ENCODE data around the gene SIVA1. TPM values are rescaled to one million over a fixed set of nuclear protein-coding genes. Genes with fewer than 3 reads are reported as not detected.

SIVA1 gene, protein sequence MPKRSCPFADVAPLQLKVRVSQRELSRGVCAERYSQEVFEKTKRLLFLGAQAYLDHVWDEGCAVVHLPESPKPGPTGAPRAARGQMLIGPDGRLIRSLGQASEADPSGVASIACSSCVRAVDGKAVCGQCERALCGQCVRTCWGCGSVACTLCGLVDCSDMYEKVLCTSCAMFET
- total RNA-seq, result 100 to 1,000 TPM; 228 to 357 (median 264) TPM

GRCh38 chr14:104752735-104753527, at the start of gene SIVA1:
Gene SIVA1 (plus strand): TSS chr14:104753147. CDS start chr14:104753202, 55 bp downstream.
- Histone ChIP-seq H3K9me3 (no peaks in the 10 kb centered on the region), H3K4me3 (peak within 1 kb of the TSS; percentile 84 to 98 (median 92)), H3K27ac (peak within 1 kb of the TSS; percentile 90 to 99 (median 94)), H3K4me1 (peaks cover 44 to 48% of the 10 kb centered on the region in 2 donors), H3K27me3 (no peaks in the 10 kb centered on the region), H3K36me3 (peaks cover 0 to 27% of the 10 kb centered on the region in 2 donors)
- TF ChIP-seq, protein P1, sequence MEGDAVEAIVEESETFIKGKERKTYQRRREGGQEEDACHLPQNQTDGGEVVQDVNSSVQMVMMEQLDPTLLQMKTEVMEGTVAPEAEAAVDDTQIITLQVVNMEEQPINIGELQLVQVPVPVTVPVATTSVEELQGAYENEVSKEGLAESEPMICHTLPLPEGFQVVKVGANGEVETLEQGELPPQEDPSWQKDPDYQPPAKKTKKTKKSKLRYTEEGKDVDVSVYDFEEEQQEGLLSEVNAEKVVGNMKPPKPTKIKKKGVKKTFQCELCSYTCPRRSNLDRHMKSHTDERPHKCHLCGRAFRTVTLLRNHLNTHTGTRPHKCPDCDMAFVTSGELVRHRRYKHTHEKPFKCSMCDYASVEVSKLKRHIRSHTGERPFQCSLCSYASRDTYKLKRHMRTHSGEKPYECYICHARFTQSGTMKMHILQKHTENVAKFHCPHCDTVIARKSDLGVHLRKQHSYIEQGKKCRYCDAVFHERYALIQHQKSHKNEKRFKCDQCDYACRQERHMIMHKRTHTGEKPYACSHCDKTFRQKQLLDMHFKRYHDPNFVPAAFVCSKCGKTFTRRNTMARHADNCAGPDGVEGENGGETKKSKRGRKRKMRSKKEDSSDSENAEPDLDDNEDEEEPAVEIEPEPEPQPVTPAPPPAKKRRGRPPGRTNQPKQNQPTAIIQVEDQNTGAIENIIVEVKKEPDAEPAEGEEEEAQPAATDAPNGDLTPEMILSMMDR (IDR thresholded peaks at IDR 0.05 in 4 of 5, conservative IDR thresholded peaks at IDR 0.05 in 1 of 5), result peak in 1 of 5 experiments; percentile 33
- TF ChIP-seq POLR2A (IDR thresholded peaks at IDR 0.05), result peak; percentile 91 to 95
- intact Hi-C loops (cut with DNase I; ENCODE audit: low total_unique reads) (loop anchor here (1.0 kb wide), 1 partner anchor 29 kb away; the partner anchor contains the start of gene ADSS1), in situ Hi-C loops (cut with MboI; ENCODE audit: low sequenced_read_pairs in 4 of 4) (no loop called here)
- peak; percentile 79 to 84 for ATAC-seq
- peak; percentile 99 for DNase-seq

DNA sequence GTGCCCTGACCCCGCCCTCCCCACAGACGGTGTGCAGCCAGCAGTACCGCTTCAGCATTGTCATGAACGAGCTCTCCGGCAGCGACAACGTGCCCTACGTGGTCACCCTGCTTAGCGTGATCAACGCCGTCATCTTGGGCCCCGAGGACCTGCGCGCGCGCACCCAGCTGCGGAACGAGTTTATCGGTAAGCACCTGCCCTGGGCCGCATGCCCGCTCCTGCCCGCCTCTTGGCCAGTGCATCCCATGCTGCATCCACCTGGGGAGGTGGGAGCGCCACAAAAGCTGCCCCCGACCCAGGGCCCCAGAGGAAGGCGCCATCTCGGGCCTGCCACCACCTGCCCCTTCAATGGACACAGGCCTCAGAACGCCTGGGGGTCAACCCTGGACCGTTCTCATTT, 49.7 kb upstream of the SIVA1 start:
- H3K4me3 ChIP-seq, result no peak overlapping the region
- no peaks in the 10 kb centered on the region for H3K27me3 ChIP-seq
- TF ChIP-seq, protein P1 (IDR thresholded peaks at IDR 0.05 in 4 of 5, conservative IDR thresholded peaks at IDR 0.05 in 1 of 5), result no peak
- no peak for TF ChIP-seq POLR2A (IDR thresholded peaks at IDR 0.05)
- H3K4me1 ChIP-seq, result peaks cover 8 to 10% of the 10 kb centered on the region in 2 donors
- peaks cover 0 to 10% of the 10 kb centered on the region in 2 donors for H3K36me3 ChIP-seq
- intact Hi-C loops (cut with DNase I; ENCODE audit: low total_unique reads), result no loop called here
- no peak for ATAC-seq
- no peak overlapping the region for H3K27ac ChIP-seq
- in situ Hi-C loops (cut with MboI; ENCODE audit: low sequenced_read_pairs in 4 of 4), result no loop called here
- DNase-seq, result no peak
- H3K9me3 ChIP-seq, result no peaks in the 10 kb centered on the region

GRCh38 chr14:104704252-104704651, 48.7 kb upstream of the SIVA1 start:
- peaks cover under 1 to 10% of the 10 kb centered on the region in 2 donors for H3K4me1 ChIP-seq

DNA sequence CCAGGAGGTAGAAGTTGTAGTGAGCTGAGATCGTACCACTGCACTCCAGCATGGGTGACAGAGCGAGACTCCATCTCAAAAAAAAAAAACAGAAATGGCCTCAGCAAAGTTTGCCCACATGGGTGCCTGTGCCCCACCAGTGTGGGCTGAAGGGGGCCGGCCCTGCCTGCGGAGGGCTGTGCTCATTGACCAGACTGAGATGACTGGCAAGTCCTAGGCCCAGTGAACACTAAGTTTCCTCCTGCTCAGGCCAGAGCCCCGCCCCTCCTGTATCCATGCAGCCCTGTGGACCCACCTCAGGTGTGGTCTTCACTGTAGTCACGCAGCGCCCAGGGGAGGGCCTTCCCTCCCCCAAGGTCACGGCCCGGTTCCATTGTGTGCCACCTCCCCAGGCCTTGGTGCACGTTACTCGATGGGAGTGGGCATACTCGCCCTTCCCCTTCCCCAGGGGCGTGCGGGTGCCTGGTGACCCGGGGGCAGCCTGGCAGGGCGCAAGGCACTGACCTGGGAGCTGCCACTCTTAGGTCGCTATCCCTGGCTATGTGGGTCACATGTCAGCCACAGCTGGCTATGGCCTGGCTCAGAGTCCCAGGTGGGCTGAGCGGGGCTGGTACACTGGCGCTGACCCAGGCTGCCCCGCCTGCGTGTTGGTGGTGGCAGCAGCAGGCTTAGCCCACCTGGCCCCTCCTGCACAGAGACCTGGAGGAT, 47.5 kb upstream of the SIVA1 start:
- intact Hi-C loops (cut with DNase I; ENCODE audit: low total_unique reads), result no loop called here
- in situ Hi-C loops (cut with MboI; ENCODE audit: low sequenced_read_pairs in 4 of 4), result loop anchor here in 2 of 4 donors (5.0 kb wide), 1 partner anchor 58 kb away; no protein-coding TSS in a partner anchor

More at GRCh38 chr14:104704252-104704651, 48.7 kb upstream of the SIVA1 start:
- ATAC-seq (no peak), DNase-seq (no peak)
- TF ChIP-seq, protein P1 (IDR thresholded peaks at IDR 0.05 in 4 of 5, conservative IDR thresholded peaks at IDR 0.05 in 1 of 5), result no peak
- no peak for TF ChIP-seq POLR2A (IDR thresholded peaks at IDR 0.05)
- Histone ChIP-seq H3K9me3 (no peaks in the 10 kb centered on the region), H3K36me3 (peaks cover 0 to 10% of the 10 kb centered on the region in 2 donors), H3K4me3 (no peak overlapping the region), H3K27me3 (no peaks in the 10 kb centered on the region), H3K27ac (no peak overlapping the region)
- in situ Hi-C loops (cut with MboI; ENCODE audit: low sequenced_read_pairs in 4 of 4) (no loop called here), intact Hi-C loops (cut with DNase I; ENCODE audit: low total_unique reads) (no loop called here)

More for the DNA sequence above, 47.5 kb upstream of the SIVA1 start:
- Histone ChIP-seq H3K9me3 (no peaks in the 10 kb centered on the region), H3K27me3 (no peaks in the 10 kb centered on the region), H3K27ac (no peak overlapping the region), H3K36me3 (peaks cover 0 to 10% of the 10 kb centered on the region in 2 donors), H3K4me1 (peaks cover 0 to 15% of the 10 kb centered on the region in 2 donors), H3K4me3 (no peak overlapping the region)
- DNase-seq (no peak), ATAC-seq (no peak)
- TF ChIP-seq, protein P1 (IDR thresholded peaks at IDR 0.05 in 4 of 5, conservative IDR thresholded peaks at IDR 0.05 in 1 of 5), result no peak
- TF ChIP-seq POLR2A (IDR thresholded peaks at IDR 0.05), result no peak
